ENCODE measurements around the gene FANK1. TPM values are rescaled to one million over a fixed set of nuclear protein-coding genes. Genes with fewer than 3 reads are reported as not detected.
A peak's percentile ranks its signal among the peaks of the same experiment; 100 is the strongest.

The FANK1 gene
- total RNA-seq, 1 experiment from 2014 or later, result 1.4 TPM

DNA sequence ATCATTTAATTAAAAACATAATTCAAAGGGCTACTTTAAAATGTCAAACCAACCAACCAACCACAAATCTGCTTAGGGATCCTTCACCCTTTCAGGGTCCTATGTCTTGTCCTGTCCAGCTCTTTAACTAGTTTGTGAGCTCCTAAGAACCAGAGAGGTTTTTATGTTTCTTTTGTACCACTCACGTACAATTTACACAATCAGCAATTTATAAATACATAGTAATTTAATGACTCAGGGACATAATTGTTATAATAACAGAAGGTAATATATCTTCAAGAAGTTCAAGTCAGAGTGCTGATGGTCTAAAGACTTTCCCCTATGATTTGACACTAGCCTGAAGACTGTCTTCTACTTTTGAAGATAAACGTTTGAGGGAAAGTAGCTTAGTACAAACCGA is 31.2 kb upstream of the FANK1 start:
- ChIA-PET CTCF (no interaction called here), POLR2A (ENCODE audit: low non-redundant PET) (no interaction called here)
- Histone ChIP-seq H3K9me3 (ENCODE audit: low read depth, low read length, poor library complexity, severe bottlenecking) (no peaks in the 10 kb centered on the region), H3K4me1 (ENCODE audit: insufficient read depth, low read length, poor library complexity, severe bottlenecking) (no peaks in the 10 kb centered on the region), H3K4me3 (ENCODE audit: low read depth, low read length, poor library complexity, severe bottlenecking) (no peak overlapping the region), H3K36me3 (ENCODE audit: insufficient read depth, low read length, poor library complexity, severe bottlenecking) (peaks cover 10% of the 10 kb centered on the region), H3K27ac (ENCODE audit: low read depth, low read length, poor library complexity, severe bottlenecking) (no peak overlapping the region), H3K27me3 (replicated peaks; ENCODE audit: insufficient read depth, low read depth, low read length, poor library complexity) (no peaks in the 10 kb centered on the region)
- intact Hi-C loops (cut with micrococcal nuclease; ENCODE audit: unreplicated experiment), result no loop called here
- no peak for DNase-seq (ENCODE audit: low spot score)
- TF ChIP-seq, protein P1, sequence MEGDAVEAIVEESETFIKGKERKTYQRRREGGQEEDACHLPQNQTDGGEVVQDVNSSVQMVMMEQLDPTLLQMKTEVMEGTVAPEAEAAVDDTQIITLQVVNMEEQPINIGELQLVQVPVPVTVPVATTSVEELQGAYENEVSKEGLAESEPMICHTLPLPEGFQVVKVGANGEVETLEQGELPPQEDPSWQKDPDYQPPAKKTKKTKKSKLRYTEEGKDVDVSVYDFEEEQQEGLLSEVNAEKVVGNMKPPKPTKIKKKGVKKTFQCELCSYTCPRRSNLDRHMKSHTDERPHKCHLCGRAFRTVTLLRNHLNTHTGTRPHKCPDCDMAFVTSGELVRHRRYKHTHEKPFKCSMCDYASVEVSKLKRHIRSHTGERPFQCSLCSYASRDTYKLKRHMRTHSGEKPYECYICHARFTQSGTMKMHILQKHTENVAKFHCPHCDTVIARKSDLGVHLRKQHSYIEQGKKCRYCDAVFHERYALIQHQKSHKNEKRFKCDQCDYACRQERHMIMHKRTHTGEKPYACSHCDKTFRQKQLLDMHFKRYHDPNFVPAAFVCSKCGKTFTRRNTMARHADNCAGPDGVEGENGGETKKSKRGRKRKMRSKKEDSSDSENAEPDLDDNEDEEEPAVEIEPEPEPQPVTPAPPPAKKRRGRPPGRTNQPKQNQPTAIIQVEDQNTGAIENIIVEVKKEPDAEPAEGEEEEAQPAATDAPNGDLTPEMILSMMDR (conservative IDR thresholded peaks at IDR 0.05; ENCODE audit: low read depth, low read length), result no peak
- TF ChIP-seq EZH2 (IDR thresholded peaks at IDR 0.05; ENCODE audit: borderline replicate concordance, low read depth, low read length, poor library complexity, severe bottlenecking), result no peak
- no TSS peak for BruUV-seq (replicated peaks)

DNA sequence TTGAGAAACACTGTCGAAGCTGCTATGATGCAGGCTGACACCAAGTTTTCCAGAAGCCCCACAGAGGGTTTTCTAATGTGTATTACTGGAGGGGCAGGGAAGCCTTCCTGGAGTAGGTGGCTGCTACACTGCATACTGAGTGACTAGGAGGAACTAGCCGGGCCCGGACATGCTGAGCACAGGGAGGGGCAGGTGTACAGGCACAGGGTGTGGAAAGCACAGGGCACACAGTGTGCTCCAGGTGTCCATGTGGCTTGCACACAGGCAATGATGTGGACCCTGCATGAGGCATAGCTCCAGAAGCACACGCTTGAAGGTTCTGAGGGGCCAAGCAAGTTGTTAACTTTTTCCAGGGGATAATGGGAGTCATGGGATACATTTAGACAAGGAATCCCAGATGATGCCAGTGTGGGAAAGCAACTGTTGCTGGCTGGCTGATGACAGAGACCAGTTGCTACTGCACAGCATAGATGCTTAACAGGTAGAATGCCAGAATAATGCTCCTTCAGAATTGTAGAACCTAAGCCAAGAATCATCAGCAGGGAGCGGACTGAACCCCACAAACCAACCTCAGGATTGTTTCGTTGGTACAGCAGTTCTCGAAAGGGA is 29.8 kb upstream of the FANK1 start:
- Histone ChIP-seq H3K4me3 (ENCODE audit: low read depth, low read length, poor library complexity, severe bottlenecking) (no peak overlapping the region), H3K4me1 (ENCODE audit: insufficient read depth, low read length, poor library complexity, severe bottlenecking) (no peaks in the 10 kb centered on the region), H3K9me3 (ENCODE audit: low read depth, low read length, poor library complexity, severe bottlenecking) (no peaks in the 10 kb centered on the region), H3K36me3 (ENCODE audit: insufficient read depth, low read length, poor library complexity, severe bottlenecking) (peaks cover 10% of the 10 kb centered on the region), H3K27me3 (replicated peaks; ENCODE audit: insufficient read depth, low read depth, low read length, poor library complexity) (no peaks in the 10 kb centered on the region), H3K27ac (ENCODE audit: low read depth, low read length, poor library complexity, severe bottlenecking) (no peak overlapping the region)
- no TSS peak for BruUV-seq (replicated peaks)
- intact Hi-C loops (cut with micrococcal nuclease; ENCODE audit: unreplicated experiment), result no loop called here
- ChIA-PET CTCF (no interaction called here), POLR2A (ENCODE audit: low non-redundant PET) (no interaction called here)
- TF ChIP-seq EZH2 (IDR thresholded peaks at IDR 0.05; ENCODE audit: borderline replicate concordance, low read depth, low read length, poor library complexity, severe bottlenecking), result no peak
- TF ChIP-seq, protein P1 (conservative IDR thresholded peaks at IDR 0.05; ENCODE audit: low read depth, low read length), result no peak
- DNase-seq (ENCODE audit: low spot score), result no peak

DNA sequence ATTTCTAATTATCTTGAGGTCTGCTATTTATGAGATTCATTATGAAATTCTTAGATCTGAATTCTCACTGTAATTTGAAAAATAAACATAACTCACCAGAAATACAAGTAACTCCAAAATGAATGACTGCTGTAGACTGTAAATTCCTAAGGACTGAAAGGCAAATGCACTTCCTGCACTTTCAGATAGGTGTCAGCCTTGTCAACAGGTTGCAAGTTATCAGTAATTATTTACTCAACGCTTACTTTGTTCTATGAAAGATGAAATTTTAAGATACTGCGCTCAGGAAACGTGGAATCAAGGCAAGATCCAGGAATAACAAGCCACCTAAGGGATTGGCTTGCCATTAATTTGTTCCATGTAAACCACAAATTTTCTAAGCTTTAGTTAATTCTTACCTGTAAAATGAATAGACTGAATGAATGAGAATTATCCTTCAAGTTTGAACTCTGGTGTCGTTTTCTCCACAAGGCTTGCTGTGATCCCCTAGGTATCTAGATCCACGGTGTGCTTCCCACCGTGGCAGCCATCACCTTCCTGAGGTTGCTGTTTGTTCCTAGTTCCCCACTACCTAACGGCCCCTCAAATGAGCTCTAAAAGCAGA is 27.9 kb upstream of the FANK1 start:
- intact Hi-C loops (cut with micrococcal nuclease; ENCODE audit: unreplicated experiment), result no loop called here
- peaks cover 10% of the 10 kb centered on the region for H3K36me3 ChIP-seq (ENCODE audit: insufficient read depth, low read length, poor library complexity, severe bottlenecking)
- no peak overlapping the region for H3K27ac ChIP-seq (ENCODE audit: low read depth, low read length, poor library complexity, severe bottlenecking)
- no peaks in the 10 kb centered on the region for H3K9me3 ChIP-seq (ENCODE audit: low read depth, low read length, poor library complexity, severe bottlenecking)
- DNase-seq (ENCODE audit: low spot score), result peak; percentile 46
- ChIA-PET POLR2A (ENCODE audit: low non-redundant PET) (no interaction called here), CTCF (interaction anchor here (1.5 kb wide), 1 partner anchor 635 kb away, joined by 3 read pairs; no protein-coding TSS in a partner anchor)
- no peak overlapping the region for H3K4me3 ChIP-seq (ENCODE audit: low read depth, low read length, poor library complexity, severe bottlenecking)
- H3K27me3 ChIP-seq (replicated peaks; ENCODE audit: insufficient read depth, low read depth, low read length, poor library complexity), result no peaks in the 10 kb centered on the region
- no TSS peak for BruUV-seq (replicated peaks)
- H3K4me1 ChIP-seq (ENCODE audit: insufficient read depth, low read length, poor library complexity, severe bottlenecking), result no peaks in the 10 kb centered on the region
- no peak for TF ChIP-seq EZH2 (IDR thresholded peaks at IDR 0.05; ENCODE audit: borderline replicate concordance, low read depth, low read length, poor library complexity, severe bottlenecking)
- TF ChIP-seq, protein P1 (conservative IDR thresholded peaks at IDR 0.05; ENCODE audit: low read depth, low read length), result peak; percentile 84
